SH-SY5Y (cell line): ENCODE measurements around the gene CD47.

Experiments used
- GATA2 ChIP-seq: IDR thresholded peaks from 2 replicates; pipeline ENCODE4 v1.6.1; 2011; ENCODE audit warnings: mild to moderate bottlenecking, low read depth, low read length
- GATA3 ChIP-seq: IDR thresholded peaks from 2 replicates; pipeline ENCODE4 v1.6.1; 2011; ENCODE audit warnings: low read depth, mild to moderate bottlenecking, low read length, moderate library complexity

DNA sequence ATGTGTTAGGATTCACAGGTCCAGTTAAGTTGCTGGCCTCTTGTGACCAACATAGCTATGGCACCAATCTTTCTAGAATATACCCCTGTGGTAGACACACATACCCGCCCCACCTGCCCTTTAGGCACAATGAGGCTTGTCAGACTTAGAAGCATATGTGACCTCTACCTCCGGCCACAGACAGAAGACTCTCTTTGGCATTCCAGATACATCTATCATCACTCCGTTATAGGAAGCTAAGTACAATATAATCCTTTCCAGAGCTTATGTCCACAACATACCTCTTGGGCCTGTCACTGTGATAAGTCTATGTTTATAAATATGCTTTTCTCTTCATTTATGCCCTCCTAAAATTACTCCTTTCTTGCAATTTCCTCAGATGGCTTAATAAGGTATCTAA, 39.8 kb downstream of the CD47 start:
- TF ChIP-seq GATA2, result no peak
- no peak for TF ChIP-seq GATA3
